GM18507 (cell line): ENCODE data around the gene GJD3.

ENCODE experiments used
- DNase-seq: peaks from one replicate; pipeline ENCODE4 v3.0.0; 2011; ENCODE audit warnings: low read depth; ENCODE audit not compliant: insufficient read length; ENCODE audit errors: extremely low spot score
- FAIRE-seq: peaks from 2 replicates; lab custom pipeline; 2011; peaks lifted over from hg19 to GRCh38; lab: Jason Lieb, UNC

Gene GJD3

GRCh38 chr17:40354221-40355122 is 10.1 kb downstream of the GJD3 start:
- DNase-seq: no peak
- FAIRE-seq: no peak

- FAIRE-seq: no peak
- no peak for DNase-seq
Observed at GRCh38 chr17:40352779-40353394, 11.7 kb downstream of the GJD3 start.

DNA sequence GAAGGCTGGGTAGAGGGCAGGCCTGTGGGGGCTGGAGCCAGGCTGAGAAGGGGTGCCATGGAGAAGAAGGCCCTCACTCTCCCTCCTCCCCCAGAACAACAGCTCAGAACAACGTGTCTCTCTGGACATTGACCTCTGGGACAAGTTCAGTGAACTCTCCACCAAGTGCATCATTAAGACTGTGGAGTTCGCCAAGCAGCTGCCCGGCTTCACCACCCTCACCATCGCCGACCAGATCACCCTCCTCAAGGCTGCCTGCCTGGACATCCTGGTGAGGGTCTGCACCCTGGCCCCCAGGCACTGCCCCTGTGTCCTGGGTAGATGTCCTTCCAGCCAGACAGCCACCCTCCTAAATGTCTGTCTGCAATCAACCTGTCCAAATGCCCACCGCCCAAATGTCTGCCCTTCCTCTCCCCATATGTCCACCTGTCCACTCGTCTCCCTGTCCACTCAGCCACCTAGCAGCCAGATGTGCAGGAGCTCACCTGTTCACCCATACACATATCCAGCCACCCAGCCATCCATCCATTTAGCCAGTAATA is 12.2 kb downstream of the GJD3 start:
- DNase-seq (no peak), FAIRE-seq (no peak)

- no peak for FAIRE-seq
- DNase-seq: no peak
Observed at GRCh38 chr17:40351359-40352236, 12.9 kb downstream of the GJD3 start.

DNA sequence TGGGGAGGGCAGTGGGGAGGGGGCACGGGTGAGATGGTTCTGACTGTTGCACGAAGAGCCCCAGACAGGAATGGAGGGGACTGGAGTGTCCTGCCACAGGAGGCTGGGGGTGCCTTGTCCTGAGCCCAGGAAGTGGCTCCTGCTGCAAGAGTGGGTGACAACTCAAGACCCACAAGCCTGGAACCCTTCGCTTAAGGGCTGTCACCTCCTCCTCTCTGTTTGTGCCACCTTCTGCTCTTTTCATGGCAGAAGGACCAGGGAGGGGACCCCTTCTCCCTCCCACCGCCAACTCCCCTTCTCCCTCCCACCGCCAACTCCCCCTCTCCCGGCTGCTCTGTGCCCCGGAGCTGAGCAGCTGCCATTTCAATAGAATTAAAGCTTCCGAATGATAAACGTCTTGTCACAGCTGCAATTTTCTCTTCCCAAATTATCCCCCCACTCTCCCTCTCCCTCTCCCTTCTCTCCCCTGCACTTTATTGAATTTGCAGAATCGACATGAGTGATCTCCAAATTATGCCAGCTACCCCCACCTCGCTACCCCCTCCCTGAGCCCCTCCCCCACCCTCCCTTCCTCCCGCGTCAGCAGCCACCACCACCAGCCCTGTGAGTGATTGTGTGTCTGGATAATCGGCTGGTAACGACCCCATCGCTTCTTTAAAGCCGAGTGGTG is 13.7 kb downstream of the GJD3 start:
- FAIRE-seq (no peak), DNase-seq (no peak)

DNA sequence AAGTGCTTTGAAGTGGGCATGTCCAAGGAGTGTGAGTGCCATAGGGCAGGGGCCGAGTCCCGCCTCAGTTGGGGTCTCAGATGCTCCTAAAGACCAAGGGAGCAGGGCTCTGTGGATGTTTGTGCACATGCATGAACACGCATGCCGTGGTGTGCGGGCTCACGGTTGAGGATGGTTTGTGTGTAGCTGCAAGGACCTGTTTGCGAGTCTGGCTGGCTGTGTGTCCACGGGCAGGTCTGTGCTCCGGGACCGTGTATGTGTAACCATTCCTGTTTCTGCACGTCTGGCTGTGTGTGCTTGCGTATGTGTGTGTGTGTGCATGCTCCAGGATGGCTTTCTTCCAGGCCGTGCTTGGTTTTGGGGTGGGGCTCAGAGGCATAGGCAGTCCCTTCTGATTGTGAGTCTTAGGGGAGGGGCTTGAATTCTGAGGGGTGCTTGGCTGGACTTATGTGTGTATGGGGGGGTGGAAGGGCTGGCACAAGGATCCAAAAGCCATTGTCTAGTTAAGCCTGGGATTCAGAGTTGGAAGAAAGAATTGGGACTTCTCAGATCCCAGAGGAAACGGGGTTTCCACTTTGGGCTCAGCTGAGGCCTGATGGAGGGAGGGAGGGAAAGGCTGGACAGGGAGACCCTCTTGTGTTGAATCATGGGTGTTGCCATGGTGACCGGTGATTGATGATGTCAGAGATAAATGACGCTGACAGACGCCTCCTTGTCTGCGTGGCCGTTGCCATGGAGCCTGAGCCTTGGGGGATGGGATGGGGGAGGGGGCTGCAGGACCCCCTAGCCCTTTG is 14.4 kb downstream of the GJD3 start:
- DNase-seq (no peak), FAIRE-seq (no peak)

GRCh38 chr17:40349477-40349894 is 15.1 kb downstream of the GJD3 start:
- FAIRE-seq: no peak
- no peak for DNase-seq

DNA sequence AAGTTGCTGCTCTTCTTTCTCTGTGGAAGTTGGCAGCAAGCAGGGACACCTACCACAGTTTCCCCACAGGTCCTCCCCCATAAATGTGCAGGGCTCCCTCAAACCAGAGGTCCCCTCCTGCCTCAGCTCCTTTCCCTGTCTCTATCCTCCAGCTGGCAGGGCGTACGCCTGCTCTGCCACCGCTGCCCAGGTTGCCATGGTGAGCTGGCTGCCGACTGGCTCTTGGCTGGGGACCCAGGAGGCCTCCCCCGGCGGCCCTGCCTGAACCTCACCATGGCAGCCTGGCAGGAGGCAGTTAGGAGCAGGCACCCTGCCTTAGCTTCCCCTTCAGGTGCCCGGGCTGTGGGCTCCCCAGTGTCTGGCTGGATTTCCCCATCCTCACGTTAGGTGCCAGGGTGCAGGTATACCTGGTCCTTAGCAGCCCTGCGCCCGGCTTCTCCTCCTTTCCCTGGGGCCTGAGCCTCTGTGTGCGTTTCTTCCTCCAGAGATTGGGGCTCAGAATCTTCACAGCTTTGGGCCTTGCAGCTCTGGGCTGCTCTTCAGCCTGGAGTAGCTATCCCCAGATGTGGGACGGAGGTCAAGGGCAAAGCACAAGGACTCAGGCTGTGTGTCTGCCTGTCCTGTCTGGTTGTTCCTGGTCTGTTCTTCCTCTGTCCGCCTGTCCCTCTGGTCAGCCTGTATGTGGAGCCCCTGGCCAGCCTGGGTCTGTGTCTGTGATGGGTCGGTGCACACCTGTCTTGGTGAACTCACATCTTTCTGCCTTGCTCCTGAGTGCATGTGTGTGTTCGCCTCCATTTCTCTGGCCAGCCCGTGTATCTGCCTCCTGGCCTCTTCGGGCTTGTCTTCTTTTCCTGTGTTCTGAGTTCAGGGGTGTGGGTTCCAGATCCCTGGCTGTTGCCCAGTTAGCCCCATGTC is 15.7 kb downstream of the GJD3 start:
- no peak for FAIRE-seq
- DNase-seq: no peak

- FAIRE-seq (no peak), DNase-seq (no peak)
Observed at GRCh38 chr17:40348136-40348504, 16.4 kb downstream of the GJD3 start.

DNA sequence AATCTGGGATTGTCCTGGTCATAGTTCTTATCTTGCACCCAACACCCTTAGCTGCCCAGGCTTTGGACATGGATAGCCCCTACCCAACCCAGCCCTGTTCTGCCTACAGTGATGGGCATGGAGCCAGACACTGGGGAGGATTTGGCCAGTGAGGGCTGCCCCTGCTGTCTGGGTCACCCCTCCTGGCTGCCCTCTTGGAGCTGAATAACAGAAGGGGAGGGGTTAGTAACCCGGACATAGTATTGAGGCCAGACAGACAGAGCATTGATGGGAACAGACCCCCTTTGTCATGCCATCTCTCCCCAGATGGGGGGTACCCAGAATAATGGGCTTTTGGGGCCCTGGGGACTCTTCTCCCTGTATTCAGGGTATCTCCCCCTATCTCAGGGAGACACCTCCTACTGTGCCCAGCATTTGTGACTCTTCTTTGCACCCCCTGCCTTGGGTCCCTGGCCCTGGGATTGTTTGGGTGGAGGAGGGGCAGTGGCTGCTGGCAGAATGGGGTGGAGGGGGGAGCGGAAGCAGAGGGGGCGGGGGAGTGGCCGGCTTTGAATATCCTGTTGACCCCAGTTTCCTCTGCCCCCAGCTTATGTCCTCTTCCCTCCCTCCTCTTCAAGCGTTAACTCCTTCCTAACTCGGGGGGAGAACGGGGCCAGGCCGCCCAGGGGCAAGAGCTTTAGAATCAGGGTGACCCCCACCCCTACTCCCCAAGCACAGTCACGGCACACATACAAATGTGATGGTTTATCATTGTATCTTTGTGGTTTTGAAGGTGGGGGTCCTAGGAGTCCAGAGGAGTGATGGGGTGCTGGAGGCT is 17.0 kb downstream of the GJD3 start:
- no peak for FAIRE-seq

GRCh38 chr17:40346765-40347158 is 17.8 kb downstream of the GJD3 start:
- FAIRE-seq: no peak
- no peak for DNase-seq

More for the DNA sequence above, 17.0 kb downstream of the GJD3 start:
- no peak for DNase-seq

- DNase-seq (no peak), FAIRE-seq (no peak)
Observed at GRCh38 chr17:40345994-40346764, 18.4 kb downstream of the GJD3 start.

GRCh38 chr17:40345161-40345993 is 19.2 kb downstream of the GJD3 start:
- FAIRE-seq (no peak), DNase-seq (no peak)

DNA sequence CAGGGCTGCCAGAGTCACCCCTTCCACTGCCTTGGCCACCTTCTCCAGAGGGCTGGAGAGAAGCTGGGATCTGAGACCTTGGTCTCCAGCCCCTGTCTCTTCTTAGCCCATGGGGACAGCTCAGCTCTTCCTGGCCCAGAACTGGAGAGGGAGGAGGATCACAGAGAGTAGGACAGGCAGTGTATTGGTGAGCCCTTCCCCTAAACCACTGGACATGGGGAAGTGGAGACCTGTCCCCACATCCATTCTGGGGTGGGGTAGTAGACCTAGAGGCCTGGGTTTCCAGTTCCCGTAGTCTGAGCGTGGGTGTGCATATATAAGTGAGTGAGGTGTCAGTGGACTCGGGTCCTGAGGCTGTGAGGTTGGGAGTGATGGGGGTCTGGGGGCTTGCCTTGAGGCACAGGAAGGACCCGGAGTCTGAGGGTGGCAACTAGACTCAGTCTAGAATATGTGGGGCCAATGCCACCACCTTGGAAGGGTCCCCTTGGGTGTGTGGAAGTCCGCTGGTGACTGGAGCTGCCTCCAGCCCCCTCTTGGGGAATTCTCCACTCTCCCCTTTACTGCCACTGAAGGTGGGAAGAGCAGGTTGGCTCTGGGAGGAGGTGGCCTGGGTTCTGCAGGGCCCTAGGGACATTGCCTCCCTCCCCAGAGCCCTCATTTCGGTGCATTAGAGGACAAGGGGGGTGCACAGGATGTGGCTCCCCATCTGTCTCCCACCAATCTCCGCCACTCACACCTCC is 19.9 kb downstream of the GJD3 start:
- DNase-seq (no peak), FAIRE-seq (no peak)
